ENCODE data around the gene CNTN5. TPM values are rescaled to one million over a fixed set of nuclear protein-coding genes. Genes with fewer than 3 reads are reported as not detected.
A peak's percentile ranks its signal among the peaks of the same experiment; 100 is the strongest.

CNTN5 gene
- total RNA-seq, 4 donors from 2014 or later: not detected

- DNase-seq (ENCODE audit: low spot score) (no peak), ATAC-seq (ENCODE audit: low FRiP score) (no peak)
- TF ChIP-seq CTCF (IDR thresholded peaks at IDR 0.05): no peak
Observed at GRCh38 chr11:99327066-99327465, 306.3 kb downstream of the CNTN5 start.

- TF ChIP-seq CTCF (IDR thresholded peaks at IDR 0.05): no peak
- ATAC-seq (ENCODE audit: low FRiP score) (no peak), DNase-seq (ENCODE audit: low spot score) (no peak)
Observed at GRCh38 chr11:99327527-99327926, 306.8 kb downstream of the CNTN5 start.

GRCh38 chr11:99333621-99334020, 312.9 kb downstream of the CNTN5 start:
- DNase-seq (ENCODE audit: low spot score) (no peak), ATAC-seq (ENCODE audit: low FRiP score) (no peak)
- TF ChIP-seq CTCF (IDR thresholded peaks at IDR 0.05): no peak

- DNase-seq (ENCODE audit: low spot score) (no peak), ATAC-seq (ENCODE audit: low FRiP score) (no peak)
- TF ChIP-seq CTCF (IDR thresholded peaks at IDR 0.05): no peak
Observed at GRCh38 chr11:99343117-99343516, 322.4 kb downstream of the CNTN5 start.

GRCh38 chr11:99349151-99349673, 328.5 kb downstream of the CNTN5 start:
- DNase-seq (ENCODE audit: low spot score) (no peak), ATAC-seq (ENCODE audit: low FRiP score) (no peak)
- TF ChIP-seq CTCF (IDR thresholded peaks at IDR 0.05): no peak

GRCh38 chr11:99351624-99352023, 330.9 kb downstream of the CNTN5 start:
- no peak for TF ChIP-seq CTCF (IDR thresholded peaks at IDR 0.05)
- no peak for DNase-seq (ENCODE audit: low spot score)
- no peak for ATAC-seq (ENCODE audit: low FRiP score)

GRCh38 chr11:99352642-99353041, 331.9 kb downstream of the CNTN5 start:
- ATAC-seq (ENCODE audit: low FRiP score): peak; percentile 27
- no peak for DNase-seq (ENCODE audit: low spot score)
- TF ChIP-seq CTCF (IDR thresholded peaks at IDR 0.05): no peak
